K562 (cell line): ENCODE data around the gene SERPIND1. TPM values are rescaled to one million over a fixed set of nuclear protein-coding genes. Genes with fewer than 3 reads are reported as not detected.
A peak's percentile ranks its signal among the peaks of the same experiment; 100 is the strongest.

Experiments
- FOXA3 ChIP-seq, 2 experiments: fragments of 450-650 bp in 1 of 2; sonication (generic) in 1 of 2; formaldehyde crosslinking; IDR thresholded peaks in 1 of 2; conservative IDR thresholded peaks in 1 of 2; 2 replicates each; pipeline versions ENCODE4 v1.4.0 to v1.8.0; 2020 to 2022; ENCODE audit warnings: mild to moderate bottlenecking in 2 of 2, missing genetic modification reagents in 1 of 2
- MGA ChIP-seq: fragments of 450-650 bp; IDR thresholded peaks from 2 replicates; pipeline ENCODE4 v1.6.1; 2016; ENCODE audit warnings: mild to moderate bottlenecking, moderate library complexity
- MIER1 ChIP-seq: fragments of 450-650 bp; IDR thresholded peaks from 2 replicates; pipeline ENCODE4 v1.6.1; 2016; ENCODE audit warnings: antibody characterized with exemption, mild to moderate bottlenecking, low read depth
- RBM22 ChIP-seq: fragments of 200-400 bp; formaldehyde crosslinking; IDR thresholded peaks from 2 replicates; pipeline ENCODE4 v1.6.1; 2018; ENCODE audit warnings: low read length, low read depth; ENCODE audit not compliant: poor library complexity, severe bottlenecking
- RERE ChIP-seq: sonication (generic); formaldehyde crosslinking; IDR thresholded peaks from 2 replicates; pipeline ENCODE4 v1.8.0; 2023; ENCODE audit warnings: missing genetic modification reagents, mild to moderate bottlenecking, borderline replicate concordance
- SIN3B ChIP-seq: fragments of 450-650 bp; IDR thresholded peaks from 2 replicates; pipeline ENCODE4 v1.6.1; 2017; ENCODE audit warnings: low read depth, mild to moderate bottlenecking, moderate library complexity
- ZNF165 ChIP-seq: fragments of 250-450 bp; sonication (Bioruptor Pico); IDR thresholded peaks from 2 replicates; pipeline ENCODE4 v1.4.0; 2020; ENCODE audit warnings: borderline replicate concordance
- polyA plus RNA-seq, 8 experiments: library from polyadenylated mRNA; depleted of rRNA in 4 of 8; stranded (reverse) in 5 of 8; unstranded in 3 of 8; fragments of >200 nt; fragmentation: Nextera tagmentation in 2 of 8; fragmentation: Illumina TruSeq in 1 of 8; extraction: Ambion mirVana in 2 of 8; extraction: Trizol in 1 of 8; gene quantifications; 2 replicates each; pipeline versions ENCODE4 v1.2.1 to v1.2.3, GENCODE V29; 2011 to 2014; ENCODE audit warnings: inconsistent platforms in 1 of 8, missing spikeins in 1 of 8
- total RNA-seq, 7 experiments: library from RNA; depleted of rRNA in 6 of 7; stranded (reverse); fragments of >200 nt in 6 of 7; fragmentation: Illumina TruSeq in 2 of 7; extraction: Trizol in 2 of 7; gene quantifications; 2 replicates each; pipeline versions ENCODE4 v1.2.1 to v1.2.3, GENCODE V29; 2011 to 2021; ENCODE audit warnings: low replicate concordance in 1 of 7
- TF ChIP-seq, protein P1 (sequence below), 2 experiments: fragments of 450-650 bp; conservative IDR thresholded peaks; 2 replicates each; pipeline ENCODE4 v1.6.1; 2017; ENCODE audit warnings: mild to moderate bottlenecking in 2 of 2, moderate library complexity in 2 of 2

SERPIND1 gene
- total and polyA plus RNA-seq, 9 of the 15 experiments (the other 6 are each of a cell fraction or from before 2014, with no cell fraction given) = 0.04 to 0.11 (median 0.09) TPM; not detected in 6

- no peak for TF ChIP-seq MGA
- peak; percentile 32 for TF ChIP-seq RBM22
- TF ChIP-seq, protein P1, sequence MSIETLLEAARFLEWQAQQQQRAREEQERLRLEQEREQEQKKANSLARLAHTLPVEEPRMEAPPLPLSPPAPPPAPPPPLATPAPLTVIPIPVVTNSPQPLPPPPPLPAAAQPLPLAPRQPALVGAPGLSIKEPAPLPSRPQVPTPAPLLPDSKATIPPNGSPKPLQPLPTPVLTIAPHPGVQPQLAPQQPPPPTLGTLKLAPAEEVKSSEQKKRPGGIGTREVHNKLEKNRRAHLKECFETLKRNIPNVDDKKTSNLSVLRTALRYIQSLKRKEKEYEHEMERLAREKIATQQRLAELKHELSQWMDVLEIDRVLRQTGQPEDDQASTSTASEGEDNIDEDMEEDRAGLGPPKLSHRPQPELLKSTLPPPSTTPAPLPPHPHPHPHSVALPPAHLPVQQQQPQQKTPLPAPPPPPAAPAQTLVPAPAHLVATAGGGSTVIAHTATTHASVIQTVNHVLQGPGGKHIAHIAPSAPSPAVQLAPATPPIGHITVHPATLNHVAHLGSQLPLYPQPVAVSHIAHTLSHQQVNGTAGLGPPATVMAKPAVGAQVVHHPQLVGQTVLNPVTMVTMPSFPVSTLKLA (conservative IDR thresholded peaks at IDR 0.05) = no peak
- no peak for TF ChIP-seq SIN3B
- no peak for TF ChIP-seq MIER1
- TF ChIP-seq FOXA3 (CRISPR knock-in tag; conservative IDR thresholded peaks at IDR 0.05 in 1 of 2, IDR thresholded peaks at IDR 0.05 in 1 of 2) = peak in 1 of 2 experiments; percentile 67; a peak in 1 of 4 replicates
- TF ChIP-seq RERE (CRISPR knock-in tag) = 0 out of 2 replicates have a peak, but pooled peaks have one; percentile 61
- no peak for TF ChIP-seq ZNF165 (CRISPR knock-in tag)
Measured at GRCh38 chr22:20725987-20726558, 47.8 kb upstream of the SERPIND1 start (continued).
